Measurements from ENCODE around the gene ANTKMT.

DNA sequence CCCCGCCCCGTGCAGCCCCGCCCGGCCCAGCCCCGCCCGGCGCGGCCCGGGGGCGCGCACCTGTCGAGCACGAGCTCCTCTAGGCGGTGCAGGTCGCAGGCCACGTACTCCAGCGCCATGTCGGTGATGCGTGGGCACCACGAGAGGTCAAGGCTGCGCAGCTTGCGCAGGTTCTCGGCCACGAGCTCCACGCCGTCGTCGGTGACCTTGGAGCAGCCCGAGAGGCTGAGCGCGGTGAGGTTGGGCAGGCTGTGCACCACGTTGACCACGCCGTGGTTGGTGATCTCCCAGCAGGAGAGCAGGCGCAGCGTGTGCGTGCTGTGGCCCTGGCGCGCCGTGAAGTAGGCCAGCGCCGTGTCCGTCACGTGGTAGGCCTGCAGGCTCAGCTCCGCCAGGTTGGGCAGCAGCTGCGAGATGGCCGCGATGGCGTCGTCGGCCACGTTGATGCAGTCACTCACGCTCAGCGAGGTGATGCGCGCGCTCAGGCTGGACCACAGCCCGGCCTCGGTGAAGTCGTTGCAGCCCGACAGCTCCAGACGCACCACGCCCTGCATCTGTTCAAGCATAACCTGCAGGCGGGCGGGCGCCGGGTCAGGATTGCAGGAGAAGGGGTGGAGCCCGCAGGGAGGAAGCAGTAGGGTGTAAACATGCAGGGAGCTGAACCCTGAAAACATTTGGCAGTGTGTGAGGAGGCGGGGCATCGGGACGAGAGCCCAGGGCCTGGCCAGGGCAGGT, 25.4 kb upstream of the ANTKMT start:
- TF ChIP-seq, protein P1, sequence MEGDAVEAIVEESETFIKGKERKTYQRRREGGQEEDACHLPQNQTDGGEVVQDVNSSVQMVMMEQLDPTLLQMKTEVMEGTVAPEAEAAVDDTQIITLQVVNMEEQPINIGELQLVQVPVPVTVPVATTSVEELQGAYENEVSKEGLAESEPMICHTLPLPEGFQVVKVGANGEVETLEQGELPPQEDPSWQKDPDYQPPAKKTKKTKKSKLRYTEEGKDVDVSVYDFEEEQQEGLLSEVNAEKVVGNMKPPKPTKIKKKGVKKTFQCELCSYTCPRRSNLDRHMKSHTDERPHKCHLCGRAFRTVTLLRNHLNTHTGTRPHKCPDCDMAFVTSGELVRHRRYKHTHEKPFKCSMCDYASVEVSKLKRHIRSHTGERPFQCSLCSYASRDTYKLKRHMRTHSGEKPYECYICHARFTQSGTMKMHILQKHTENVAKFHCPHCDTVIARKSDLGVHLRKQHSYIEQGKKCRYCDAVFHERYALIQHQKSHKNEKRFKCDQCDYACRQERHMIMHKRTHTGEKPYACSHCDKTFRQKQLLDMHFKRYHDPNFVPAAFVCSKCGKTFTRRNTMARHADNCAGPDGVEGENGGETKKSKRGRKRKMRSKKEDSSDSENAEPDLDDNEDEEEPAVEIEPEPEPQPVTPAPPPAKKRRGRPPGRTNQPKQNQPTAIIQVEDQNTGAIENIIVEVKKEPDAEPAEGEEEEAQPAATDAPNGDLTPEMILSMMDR (IDR thresholded peaks at IDR 0.05), result no peak
- TF ChIP-seq POLR2A (IDR thresholded peaks at IDR 0.05), result no peak
